ENCODE measurements around the gene ZNF561. TPM values are rescaled to one million over a fixed set of nuclear protein-coding genes. Genes with fewer than 3 reads are reported as not detected.
A peak's percentile ranks its signal among the peaks of the same experiment; 100 is the strongest.
"Not testable (repeated sequence)": the region's sequence is repeated elsewhere in the genome, so short reads cannot be mapped to it uniquely, and the experiment has no call there.

The ZNF561 gene
- total RNA-seq, 1 donor from 2014 or later, result 18.5 TPM

GRCh38 chr19:9584073-9584833 is 36.8 kb downstream of the ZNF561 start, which contains the start of gene ZNF121:
Gene ZNF121 (minus strand): TSS chr19:9584504. CDS start chr19:9568097, 16,407 bp downstream.
- peak; percentile 92 for DNase-seq
- intact Hi-C loops (cut with DNase I), result no loop called here
- peak; percentile 98 for ATAC-seq (ENCODE audit: poor library complexity)

- ATAC-seq (ENCODE audit: poor library complexity); intact Hi-C loops (cut with DNase I); DNase-seq: not testable (repeated sequence)
These were observed 38.8 kb downstream of the ZNF561 start for GRCh38 chr19:9582081-9582725.

GRCh38 chr19:9580728-9581127 is 40.3 kb downstream of the ZNF561 start:
- no peak for DNase-seq
- intact Hi-C loops (cut with DNase I), result no loop called here
- ATAC-seq (ENCODE audit: poor library complexity), result no peak

- DNase-seq, result no peak
- no peak for ATAC-seq (ENCODE audit: poor library complexity)
- intact Hi-C loops (cut with DNase I), result no loop called here
These were observed 50.8 kb downstream of the ZNF561 start for GRCh38 chr19:9570255-9570654.

GRCh38 chr19:9566729-9567128 is 54.3 kb downstream of the ZNF561 start:
- ATAC-seq (ENCODE audit: poor library complexity) (no peak), DNase-seq (no peak)
- intact Hi-C loops (cut with DNase I), result no loop called here

GRCh38 chr19:9565900-9566705 is 54.9 kb downstream of the ZNF561 start:
- ATAC-seq (ENCODE audit: poor library complexity) (no peak), DNase-seq (no peak)
- intact Hi-C loops (cut with DNase I), result no loop called here

Other genes starting within 250 kb of the ZNF561 start
- 10.4 TPM for gene ZNF266, start 185.7 kb downstream of the ZNF561 start, total RNA-seq
- not detected for gene ZNF560, start 122.6 kb downstream of the ZNF561 start, total RNA-seq
- gene ZNF426, start 82.6 kb downstream of the ZNF561 start, total RNA-seq, result 11.7 TPM
- 16.7 TPM for gene ZNF121, start 36.7 kb downstream of the ZNF561 start, total RNA-seq
- gene ZNF562, start 53.9 kb upstream of the ZNF561 start, total RNA-seq, result 22.5 TPM
- gene ZNF846, start 147.5 kb upstream of the ZNF561 start, total RNA-seq, result 9.1 TPM
- gene FBXL12, start 197.8 kb upstream of the ZNF561 start, total RNA-seq, result 10.0 TPM
- gene UBL5, start 206.7 kb upstream of the ZNF561 start, total RNA-seq, result 595 TPM
- 92.5 TPM for gene PIN1, start 214.1 kb upstream of the ZNF561 start, total RNA-seq

Data from Right ventricle myocardium superior (tissue), 1 donor.